ACC112 (cell line): ENCODE data around the gene MRC1.
A peak's percentile ranks its signal among the peaks of the same experiment; 100 is the strongest.

ENCODE experiments used
- H2AFZ ChIP-seq: fragments of 200-600 bp; sonication (generic); one replicate; pipeline ENCODE4 v1.6.0; 2017; ENCODE audit warnings: antibody characterized with exemption, low read length; ENCODE audit not compliant: unreplicated experiment
- H3K27ac ChIP-seq: fragments of 200-600 bp; sonication (generic); 2 replicates; pipeline ENCODE4 v1.5.1; 2014; ENCODE audit warnings: low read depth, mild to moderate bottlenecking, antibody characterized with exemption, low read length, moderate library complexity
- H3K27me3 ChIP-seq: fragments of 200-600 bp; sonication (generic); 2 replicates; pipeline ENCODE4 v1.6.1; 2014; ENCODE audit warnings: mild to moderate bottlenecking, antibody characterized with exemption, low read length, moderate library complexity, mixed read lengths; ENCODE audit not compliant: insufficient read depth
- H3K36me3 ChIP-seq: fragments of 200-600 bp; sonication (generic); 2 replicates; pipeline ENCODE4 v1.6.1; 2016; ENCODE audit warnings: mild to moderate bottlenecking, antibody characterized with exemption, low read length, moderate library complexity, mixed read lengths; ENCODE audit not compliant: insufficient read depth
- H3K4me1 ChIP-seq: fragments of 200-600 bp; sonication (generic); one replicate; pipeline ENCODE4 v1.6.1; 2016; ENCODE audit warnings: low read length, mixed read lengths; ENCODE audit not compliant: insufficient read depth, unreplicated experiment, control insufficient read depth
- H3K4me3 ChIP-seq: fragments of 200-600 bp; sonication (generic); 2 replicates; pipeline ENCODE4 v1.5.1; 2014; ENCODE audit warnings: mild to moderate bottlenecking, low read depth, low read length
- H3K79me2 ChIP-seq: fragments of 200-600 bp; sonication (generic); one replicate; pipeline ENCODE4 v1.6.0; 2016; ENCODE audit warnings: low read length; ENCODE audit not compliant: control insufficient read depth, unreplicated experiment, insufficient read depth

Gene MRC1

GRCh38 chr10:17891435-17891834 lies 82.3 kb downstream of the MRC1 start:
- no peak overlapping the region for H2AFZ ChIP-seq
- no peak overlapping the region for H3K27ac ChIP-seq
- no peaks in the 10 kb centered on the region for H3K4me1 ChIP-seq
- H3K27me3 ChIP-seq, result no peaks in the 10 kb centered on the region
- H3K79me2 ChIP-seq, result no peaks in the 10 kb centered on the region
- H3K36me3 ChIP-seq, result no peaks in the 10 kb centered on the region
- no peak overlapping the region for H3K4me3 ChIP-seq

- Histone ChIP-seq H2AFZ (peak overlapping the region; percentile 4), H3K27ac (no peak overlapping the region), H3K36me3 (no peaks in the 10 kb centered on the region), H3K4me1 (peaks cover 16% of the 10 kb centered on the region), H3K27me3 (no peaks in the 10 kb centered on the region), H3K4me3 (no peak overlapping the region), H3K79me2 (no peaks in the 10 kb centered on the region)
Measured at GRCh38 chr10:17904564-17904963, 95.4 kb downstream of the MRC1 start.

GRCh38 chr10:17905491-17905890 lies 96.3 kb downstream of the MRC1 start:
- H2AFZ ChIP-seq, result no peak overlapping the region

GRCh38 chr10:17906002-17906401 lies 96.9 kb downstream of the MRC1 start:
- Histone ChIP-seq H2AFZ (no peak overlapping the region), H3K36me3 (no peaks in the 10 kb centered on the region), H3K4me3 (no peak overlapping the region), H3K27me3 (no peaks in the 10 kb centered on the region), H3K79me2 (no peaks in the 10 kb centered on the region), H3K4me1 (peaks cover 20% of the 10 kb centered on the region), H3K27ac (no peak overlapping the region)

More at GRCh38 chr10:17905491-17905890, 96.3 kb downstream of the MRC1 start:
- no peaks in the 10 kb centered on the region for H3K79me2 ChIP-seq
- H3K27me3 ChIP-seq, result no peaks in the 10 kb centered on the region
- peaks cover 17% of the 10 kb centered on the region for H3K4me1 ChIP-seq
- no peak overlapping the region for H3K4me3 ChIP-seq
- H3K36me3 ChIP-seq, result no peaks in the 10 kb centered on the region
- no peak overlapping the region for H3K27ac ChIP-seq

GRCh38 chr10:17907641-17908040 lies 98.5 kb downstream of the MRC1 start:
- Histone ChIP-seq H3K36me3 (no peaks in the 10 kb centered on the region), H2AFZ (no peak overlapping the region), H3K4me1 (peaks cover 20% of the 10 kb centered on the region), H3K27me3 (no peaks in the 10 kb centered on the region), H3K27ac (no peak overlapping the region), H3K79me2 (no peaks in the 10 kb centered on the region), H3K4me3 (no peak overlapping the region)

GRCh38 chr10:17910125-17910789 lies 101.1 kb downstream of the MRC1 start:
- Histone ChIP-seq H3K27me3 (no peaks in the 10 kb centered on the region), H2AFZ (peak overlapping the region; percentile 96), H3K27ac (no peak overlapping the region), H3K79me2 (no peaks in the 10 kb centered on the region), H3K36me3 (no peaks in the 10 kb centered on the region), H3K4me1 (peaks cover 12% of the 10 kb centered on the region), H3K4me3 (no peak overlapping the region)

GRCh38 chr10:17912754-17913153 lies 103.6 kb downstream of the MRC1 start:
- Histone ChIP-seq H3K27me3 (no peaks in the 10 kb centered on the region), H3K27ac (no peak overlapping the region), H3K36me3 (no peaks in the 10 kb centered on the region), H3K79me2 (no peaks in the 10 kb centered on the region), H3K4me1 (peaks cover 4% of the 10 kb centered on the region), H2AFZ (no peak overlapping the region), H3K4me3 (no peak overlapping the region)

- Histone ChIP-seq H3K4me3 (no peak overlapping the region), H3K27me3 (no peaks in the 10 kb centered on the region), H3K27ac (no peak overlapping the region)
Measured at GRCh38 chr10:17913604-17914003, 104.5 kb downstream of the MRC1 start.

GRCh38 chr10:17914169-17915045 lies 105.3 kb downstream of the MRC1 start:
- no peaks in the 10 kb centered on the region for H3K36me3 ChIP-seq
- peaks cover 4% of the 10 kb centered on the region for H3K4me1 ChIP-seq
- no peaks in the 10 kb centered on the region for H3K27me3 ChIP-seq
- no peaks in the 10 kb centered on the region for H3K79me2 ChIP-seq
- H3K27ac ChIP-seq, result no peak overlapping the region
- H2AFZ ChIP-seq, result no peak overlapping the region
- H3K4me3 ChIP-seq, result no peak overlapping the region

More at GRCh38 chr10:17913604-17914003, 104.5 kb downstream of the MRC1 start:
- H3K79me2 ChIP-seq, result no peaks in the 10 kb centered on the region
- no peak overlapping the region for H2AFZ ChIP-seq
- peaks cover 4% of the 10 kb centered on the region for H3K4me1 ChIP-seq
- H3K36me3 ChIP-seq, result no peaks in the 10 kb centered on the region

GRCh38 chr10:17915181-17915580 lies 106.0 kb downstream of the MRC1 start:
- no peak overlapping the region for H2AFZ ChIP-seq
- no peak overlapping the region for H3K4me3 ChIP-seq
- no peaks in the 10 kb centered on the region for H3K27me3 ChIP-seq
- H3K4me1 ChIP-seq, result peaks cover 4% of the 10 kb centered on the region
- no peaks in the 10 kb centered on the region for H3K36me3 ChIP-seq
- H3K79me2 ChIP-seq, result no peaks in the 10 kb centered on the region
- no peak overlapping the region for H3K27ac ChIP-seq
